ENCODE results near the gene UMAD1. TPM values are rescaled to one million over a fixed set of nuclear protein-coding genes. Genes with fewer than 3 reads are reported as not detected.

The UMAD1 gene
- polyA plus RNA-seq, 3 donors = 6.2 to 22.7 (median 18.6) TPM

DNA sequence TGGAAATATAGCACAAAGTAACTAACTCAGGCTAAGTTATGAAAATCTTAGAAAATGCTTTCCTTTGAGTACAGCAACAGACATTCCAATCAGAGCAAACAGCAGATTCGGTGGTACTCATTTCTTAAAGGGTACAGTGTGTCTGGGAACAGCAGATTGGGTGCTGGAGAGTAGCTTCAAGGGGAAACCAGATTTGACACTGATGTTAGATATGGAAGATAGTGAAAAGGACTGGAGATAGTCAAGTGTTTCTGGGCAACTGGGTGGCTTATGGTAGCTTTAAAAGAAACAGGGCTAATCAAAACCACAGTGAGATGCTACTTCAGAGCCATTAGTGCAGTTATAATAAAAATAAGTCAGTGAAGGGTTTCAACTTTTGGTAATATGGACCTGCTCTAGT lies 12.1 kb upstream of the UMAD1 start:
- no peaks in the 10 kb centered on the region for H4K20me1 ChIP-seq (ENCODE audit: insufficient read depth, low read length)
- no peak for DNase-seq
- Mint-ChIP-seq H3K27me3 (ENCODE audit: low read depth in 3 of 3) (peaks cover 0 to 2% (median 0%) of the 10 kb centered on the region in 3 donors), H3K27ac (no peak overlapping the region), H3K9me3 (peaks cover 13 to 28% (median 20%) of the 10 kb centered on the region in 7 donors), H3K36me3 (peaks cover 0 to 2% of the 10 kb centered on the region in 2 donors), H3K4me3 (no peak overlapping the region), H3K4me1 (no peaks in the 10 kb centered on the region)
- peaks cover 14 to 16% of the 10 kb centered on the region in 2 donors for H3K9me3 ChIP-seq (replicated peaks in 1 of 2; ENCODE audit: control insufficient read depth in 1 of 2, insufficient read depth in 1 of 2, low read length in 2 of 2)
- H3K79me2 ChIP-seq (ENCODE audit: insufficient read depth, low read length) = no peaks in the 10 kb centered on the region
- no peaks in the 10 kb centered on the region for H3K36me3 ChIP-seq (replicated peaks in 1 of 2; ENCODE audit: control insufficient read depth in 1 of 2, insufficient read depth in 2 of 2, low read length in 2 of 2)
- H3K27me3 ChIP-seq (ENCODE audit: control insufficient read depth in 2 of 2, insufficient read depth in 2 of 2, low read length in 2 of 2) = no peaks in the 10 kb centered on the region
- no peak for TF ChIP-seq CTCF (IDR thresholded peaks at IDR 0.05)
- no peak overlapping the region for H3K4me2 ChIP-seq (replicated peaks; ENCODE audit: extremely low read depth, low read length, poor library complexity, severe bottlenecking)
- no peak overlapping the region for H3K4me3 ChIP-seq (replicated peaks in 1 of 3; ENCODE audit: low read depth in 2 of 3, low read length in 3 of 3)
- 100% methylated on average over 1 of the region's 1 CpG for WGBS (ENCODE audit: insufficient coverage)
- H3K4me1 ChIP-seq (ENCODE audit: control insufficient read depth in 1 of 2, insufficient read depth in 2 of 2, low read length in 2 of 2) = no peaks in the 10 kb centered on the region
- no peak overlapping the region for H3K9ac ChIP-seq (ENCODE audit: insufficient read depth, low read length, poor library complexity, severe bottlenecking)
- H3K27ac ChIP-seq (ENCODE audit: low read depth in 1 of 2, low read length in 2 of 2) = no peak overlapping the region
- intact Hi-C loops (cut with micrococcal nuclease) = no loop called here
- no peak overlapping the region for H2AFZ ChIP-seq (ENCODE audit: insufficient read depth, low read depth, low read length, poor library complexity, severe bottlenecking)

- Histone ChIP-seq H3K4me3 (replicated peaks in 1 of 3; ENCODE audit: low read depth in 2 of 3, low read length in 3 of 3) (no peak overlapping the region), H4K20me1 (ENCODE audit: insufficient read depth, low read length) (no peaks in the 10 kb centered on the region), H3K4me2 (replicated peaks; ENCODE audit: extremely low read depth, low read length, poor library complexity, severe bottlenecking) (no peak overlapping the region), H3K27me3 (ENCODE audit: control insufficient read depth in 2 of 2, insufficient read depth in 2 of 2, low read length in 2 of 2) (no peaks in the 10 kb centered on the region), H3K4me1 (ENCODE audit: control insufficient read depth in 1 of 2, insufficient read depth in 2 of 2, low read length in 2 of 2) (no peaks in the 10 kb centered on the region), H3K36me3 (replicated peaks in 1 of 2; ENCODE audit: control insufficient read depth in 1 of 2, insufficient read depth in 2 of 2, low read length in 2 of 2) (peaks cover 4% of the 10 kb centered on the region in 2 donors), H3K79me2 (ENCODE audit: insufficient read depth, low read length) (no peaks in the 10 kb centered on the region), H2AFZ (ENCODE audit: insufficient read depth, low read depth, low read length, poor library complexity, severe bottlenecking) (no peak overlapping the region), H3K9me3 (replicated peaks in 1 of 2; ENCODE audit: control insufficient read depth in 1 of 2, insufficient read depth in 1 of 2, low read length in 2 of 2) (peaks cover 10 to 14% of the 10 kb centered on the region in 2 donors), H3K27ac (ENCODE audit: low read depth in 1 of 2, low read length in 2 of 2) (no peak overlapping the region), H3K9ac (ENCODE audit: insufficient read depth, low read length, poor library complexity, severe bottlenecking) (no peak overlapping the region)
- Mint-ChIP-seq H3K4me3 (no peak overlapping the region), H3K27me3 (ENCODE audit: low read depth in 3 of 3) (no peaks in the 10 kb centered on the region), H3K4me1 (no peaks in the 10 kb centered on the region), H3K9me3 (peaks cover 12 to 26% (median 17%) of the 10 kb centered on the region in 7 donors), H3K36me3 (peaks cover 0 to 2% of the 10 kb centered on the region in 2 donors), H3K27ac (no peak overlapping the region)
- 100% methylated on average over 1 of the region's 1 CpG for WGBS (ENCODE audit: insufficient coverage)
- no peak for TF ChIP-seq CTCF (IDR thresholded peaks at IDR 0.05)
- intact Hi-C loops (cut with micrococcal nuclease) = no loop called here
- no peak for DNase-seq
Observed at GRCh38 chr7:7630626-7631329, 9.8 kb upstream of the UMAD1 start.

Measured in CD14-positive monocyte (primary cell).